Measurements from ENCODE around the gene SNTB2. TPM values are rescaled to one million over a fixed set of nuclear protein-coding genes. Genes with fewer than 3 reads are reported as not detected.

The SNTB2 gene
- total and polyA plus RNA-seq, 2 donors (not counting 3 experiments of a cell fraction or from before 2014, with no cell fraction given), result 24.9 to 73.7 TPM

GRCh38 chr16:69193855-69194254, 6.9 kb downstream of the SNTB2 start:
- no peaks in the 10 kb centered on the region for H3K9me3 ChIP-seq (replicated peaks; ENCODE audit: control insufficient read depth, insufficient read depth, low read length)
- H3K27ac ChIP-seq (ENCODE audit: insufficient read depth, low read depth, low read length), result no peak overlapping the region
- no peaks in the 10 kb centered on the region for H3K27me3 ChIP-seq (ENCODE audit: control insufficient read depth in 2 of 2, insufficient read depth in 2 of 2, low read length in 2 of 2)
- H3K4me1 ChIP-seq (ENCODE audit: control insufficient read depth, extremely low read depth, insufficient read depth, low read length), result peaks cover 27% of the 10 kb centered on the region
- ChIA-PET POLR2A (no interaction called here), CTCF (interaction anchor here (0.7 to 0.9 kb wide), 2 partner anchors 66 to 92 kb away, joined by 4 read pairs; no protein-coding TSS in a partner anchor)
- dilution Hi-C loops (cut with MboI; ENCODE audit: extremely low pct_ligation_motif_present, low sequenced_read_pairs) (no loop called here), intact Hi-C loops (cut with micrococcal nuclease) (no loop called here)
- H3K4me3 ChIP-seq (replicated peaks in 1 of 3; ENCODE audit: insufficient read depth in 1 of 3, low read depth in 1 of 3, low read length in 3 of 3), result no peak overlapping the region
- no peaks in the 10 kb centered on the region for H3K36me3 ChIP-seq (ENCODE audit: control insufficient read depth in 2 of 2, extremely low read depth in 1 of 2, insufficient read depth in 2 of 2, low read length in 2 of 2)
- no peak for DNase-seq (ENCODE audit: low read depth, low spot score)
- TF ChIP-seq CTCF (IDR thresholded peaks at IDR 0.05; ENCODE audit: extremely low read depth in 1 of 2, insufficient read depth in 1 of 2, low read depth in 1 of 2, low read length in 2 of 2), result no peak
- BruUV-seq (replicated peaks), result no TSS peak
- no peak overlapping the region for H3K9ac ChIP-seq (replicated peaks; ENCODE audit: extremely low read depth, insufficient read depth, low read length)
- no peak for FAIRE-seq
- no peak overlapping the region for H3K4me2 ChIP-seq (ENCODE audit: insufficient read depth, low read length)
- no peaks in the 10 kb centered on the region for H3K9me1 ChIP-seq (replicated peaks; ENCODE audit: control insufficient read depth, extremely low read depth, insufficient read depth, low read length)
- no peak overlapping the region for H2AFZ ChIP-seq (ENCODE audit: low read depth, low read length)
- H3K79me2 ChIP-seq (ENCODE audit: control insufficient read depth, insufficient read depth, low read length), result peaks cover 94% of the 10 kb centered on the region
- H4K20me1 ChIP-seq (replicated peaks; ENCODE audit: control insufficient read depth, extremely low read depth, insufficient read depth, low read length), result peaks cover 4% of the 10 kb centered on the region

- FAIRE-seq, result no peak
- CTCF ChIA-PET, result interaction anchor here (0.7 to 1.3 kb wide), 3 partner anchors 9 to 92 kb away, joined by 3 to 4 read pairs (median 4); no protein-coding TSS in a partner anchor
- H3K4me1 ChIP-seq (ENCODE audit: control insufficient read depth, extremely low read depth, insufficient read depth, low read length), result peaks cover 21% of the 10 kb centered on the region
- no peak overlapping the region for H2AFZ ChIP-seq (ENCODE audit: low read depth, low read length)
- intact Hi-C loops (cut with micrococcal nuclease) (no loop called here), dilution Hi-C loops (cut with MboI; ENCODE audit: extremely low pct_ligation_motif_present, low sequenced_read_pairs) (no loop called here)
- no peaks in the 10 kb centered on the region for H3K9me3 ChIP-seq (replicated peaks; ENCODE audit: control insufficient read depth, insufficient read depth, low read length)
- TF ChIP-seq FOS (IDR thresholded peaks at IDR 0.05; ENCODE audit: borderline replicate concordance, insufficient read depth, low read length), result no peak
- no peak for TF ChIP-seq POLR2AphosphoS5 (IDR thresholded peaks at IDR 0.05; ENCODE audit: insufficient read depth, low read depth, low read length)
- TF ChIP-seq MAX (IDR thresholded peaks at IDR 0.05; ENCODE audit: insufficient read depth, insufficient read length), result no peak
- TF ChIP-seq EZH2 (IDR thresholded peaks at IDR 0.05; ENCODE audit: borderline replicate concordance, low read depth, low read length, severe bottlenecking), result no peak
- no peak for TF ChIP-seq POLR2A (IDR thresholded peaks at IDR 0.05; ENCODE audit: low read depth, low read length)
- no peak for TF ChIP-seq JUN (IDR thresholded peaks at IDR 0.05; ENCODE audit: borderline replicate concordance, insufficient read depth, insufficient read length, low read depth)
- TF ChIP-seq GATA2 (IDR thresholded peaks at IDR 0.05; ENCODE audit: insufficient read depth, insufficient read length, low read depth, low read length), result no peak
- TF ChIP-seq CTCF (IDR thresholded peaks at IDR 0.05; ENCODE audit: extremely low read depth in 1 of 2, insufficient read depth in 1 of 2, low read depth in 1 of 2, low read length in 2 of 2), result no peak
- no peak for TF ChIP-seq MYC (IDR thresholded peaks at IDR 0.05; ENCODE audit: low read depth, low read length)
- POLR2A ChIA-PET, result no interaction called here
- H3K79me2 ChIP-seq (ENCODE audit: control insufficient read depth, insufficient read depth, low read length), result peaks cover 94% of the 10 kb centered on the region
- H3K27me3 ChIP-seq (ENCODE audit: control insufficient read depth in 2 of 2, insufficient read depth in 2 of 2, low read length in 2 of 2), result no peaks in the 10 kb centered on the region
- peaks cover 4% of the 10 kb centered on the region for H4K20me1 ChIP-seq (replicated peaks; ENCODE audit: control insufficient read depth, extremely low read depth, insufficient read depth, low read length)
- H3K36me3 ChIP-seq (ENCODE audit: control insufficient read depth in 2 of 2, extremely low read depth in 1 of 2, insufficient read depth in 2 of 2, low read length in 2 of 2), result no peaks in the 10 kb centered on the region
- H3K9me1 ChIP-seq (replicated peaks; ENCODE audit: control insufficient read depth, extremely low read depth, insufficient read depth, low read length), result no peaks in the 10 kb centered on the region
- no TSS peak for BruUV-seq (replicated peaks)
- no peak overlapping the region for H3K4me3 ChIP-seq (replicated peaks in 1 of 3; ENCODE audit: insufficient read depth in 1 of 3, low read depth in 1 of 3, low read length in 3 of 3)
- no peak for DNase-seq (ENCODE audit: low read depth, low spot score)
- H3K4me2 ChIP-seq (ENCODE audit: insufficient read depth, low read length), result no peak overlapping the region
- H3K27ac ChIP-seq (ENCODE audit: insufficient read depth, low read depth, low read length), result no peak overlapping the region
- H3K9ac ChIP-seq (replicated peaks; ENCODE audit: extremely low read depth, insufficient read depth, low read length), result no peak overlapping the region
Observed at GRCh38 chr16:69194488-69194887, 7.5 kb downstream of the SNTB2 start.

Data from endothelial cell of umbilical vein (primary cell).